Panc1 (cell line): ENCODE measurements around the gene KIF26A. TPM values are rescaled to one million over a fixed set of nuclear protein-coding genes. Genes with fewer than 3 reads are reported as not detected.

Experiments used
- ATAC-seq: fragments of 200-7000 bp; cut with Tn5 transposase; 2 replicates; pipeline ENCODE4 v1.9.1; 2020; ENCODE audit warnings: mild to moderate bottlenecking, moderate library complexity
- BruUV-seq: library from RNA; stranded (reverse); fragments of 400-500 nt; replicated peaks from 2 replicates; lab custom pipeline; 2021; lab: Mats Ljungman, UMichigan
- CTCF ChIA-PET: fragments of 300-600 bp; sonication (Branson Sonifier 250); formaldehyde crosslinking; loops from one replicate; lab custom pipeline; 2022; ENCODE audit warnings: antibody characterized with exemption; lab: Charles Lee
- POLR2A ChIA-PET: fragments of 300-600 bp; sonication (Branson Sonifier 250); formaldehyde crosslinking; loops from one replicate; lab custom pipeline; 2022; ENCODE audit warnings: antibody characterized with exemption; lab: Charles Lee
- DNase-seq: peaks from one replicate; pipeline ENCODE4 v3.0.0-alpha.2; 2010; ENCODE audit warnings: low read depth, low spot score
- H3K27ac ChIP-seq: 2 replicates; pipeline ENCODE4 v1.5.1; 2011; ENCODE audit warnings: mild to moderate bottlenecking, low read length, inconsistent platforms
- H3K27me3 ChIP-seq: fragments of 200-500 bp; sonication (Bioruptor generic); 2 replicates; pipeline ENCODE4 v1.6.0; 2014; ENCODE audit warnings: low read length, inconsistent platforms; ENCODE audit not compliant: control insufficient read depth, insufficient read depth
- H3K36me3 ChIP-seq: fragments of 200-500 bp; sonication (Bioruptor generic); 2 replicates; pipeline ENCODE4 v1.5.1; 2014; ENCODE audit warnings: inconsistent platforms, mild to moderate bottlenecking, low read length, moderate library complexity; ENCODE audit not compliant: control insufficient read depth, insufficient read depth
- H3K4me1 ChIP-seq: 2 replicates; pipeline ENCODE4 v1.5.1; 2011; ENCODE audit warnings: inconsistent platforms, mild to moderate bottlenecking, low read length, moderate library complexity; ENCODE audit not compliant: control insufficient read depth, insufficient read depth
- H3K4me3 ChIP-seq, 2 experiments: 2 replicates each; pipeline ENCODE4 v1.5.1; 2011 to 2012; ENCODE audit warnings: low read depth in 2 of 2, low read length in 2 of 2, mild to moderate bottlenecking in 2 of 2, inconsistent platforms in 1 of 2, moderate library complexity in 1 of 2
- H3K9me3 ChIP-seq: fragments of 200-500 bp; sonication (Bioruptor generic); 2 replicates; pipeline ENCODE4 v1.5.1; 2014; ENCODE audit warnings: low read depth, mild to moderate bottlenecking, inconsistent platforms, low read length, moderate library complexity; ENCODE audit not compliant: control insufficient read depth, insufficient read depth
- POLR2AphosphoS5 ChIP-seq: IDR thresholded peaks from 2 replicates; pipeline ENCODE4 v1.6.1; 2012; ENCODE audit warnings: mild to moderate bottlenecking, low read depth, low read length, moderate library complexity
- SIN3A ChIP-seq: IDR thresholded peaks from 2 replicates; pipeline ENCODE4 v1.6.1; 2012; ENCODE audit warnings: low read depth, mild to moderate bottlenecking, low read length, moderate library complexity, borderline replicate concordance; ENCODE audit not compliant: insufficient read depth
- TCF7L2 ChIP-seq: IDR thresholded peaks from 2 replicates; pipeline ENCODE4 v1.6.1; 2011; ENCODE audit warnings: mild to moderate bottlenecking, low read depth, low read length, inconsistent platforms
- in situ Hi-C: cut with HindIII; loops from 2 replicates; pipeline ENCODE4 v1.10.0; 2016; ENCODE audit warnings: low sequenced_read_pairs, low pct_unique_long_range_greater_than_20kb
- intact Hi-C: fragments of 100-400 bp; cut with micrococcal nuclease; formaldehyde crosslinking; loops from one replicate; pipeline ENCODE4 v1.10.0; 2022; ENCODE audit not compliant: unreplicated experiment
- total RNA-seq: library from RNA; stranded (reverse); gene quantifications from one replicate; pipeline ENCODE4 v1.2.1, GENCODE V29; 2021; ENCODE audit not compliant: unreplicated experiment
- TF ChIP-seq, protein P1 (sequence below): fragments of 450-650 bp; IDR thresholded peaks from 2 replicates; pipeline ENCODE4 v1.5.1; 2017; ENCODE audit warnings: mild to moderate bottlenecking
- TF ChIP-seq, protein P2 (sequence below), 2 experiments: IDR thresholded peaks; 2 replicates each; pipeline ENCODE4 v1.6.1; 2011 to 2012; ENCODE audit warnings: low read depth in 2 of 2, control low read depth in 1 of 2, low read length in 1 of 2, mild to moderate bottlenecking in 1 of 2, moderate library complexity in 1 of 2; ENCODE audit not compliant: insufficient read depth in 1 of 2

Gene KIF26A
- total RNA-seq, 1 experiment from 2014 or later: 4.4 TPM

DNA sequence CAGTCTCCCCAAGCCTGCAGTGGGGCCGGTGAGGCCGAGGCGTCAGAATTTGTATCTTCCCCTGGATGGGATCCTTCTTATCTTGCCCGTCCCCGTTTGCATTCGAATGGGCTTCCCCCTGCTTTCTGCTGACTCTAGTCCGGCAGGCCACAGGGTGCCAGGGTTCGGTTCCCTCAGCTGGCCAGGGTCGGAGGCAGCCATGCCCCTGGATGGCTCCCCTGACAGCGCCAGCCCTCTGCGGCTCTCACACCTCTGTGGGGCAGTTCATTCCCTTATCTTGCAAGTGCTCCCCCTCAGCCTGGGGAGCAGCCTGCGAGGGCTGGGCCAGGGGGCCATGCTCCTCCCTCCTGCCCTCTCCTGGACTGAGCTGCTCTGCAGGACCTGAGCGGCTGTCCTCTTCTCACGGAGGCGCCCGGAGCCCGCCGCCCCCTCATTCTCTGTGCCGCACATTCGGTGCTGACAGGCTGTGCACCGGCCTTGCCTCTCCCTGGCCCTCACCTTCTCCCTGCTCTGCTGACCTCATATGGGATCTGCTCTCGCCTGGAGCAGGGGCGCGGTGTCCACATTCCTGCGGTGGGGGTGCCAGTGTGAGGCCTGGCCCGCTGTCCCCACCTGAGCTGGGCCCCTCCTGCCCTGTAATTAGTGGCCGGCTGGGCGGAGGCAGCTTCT is 32.8 kb downstream of the KIF26A start:
- no peak overlapping the region for H3K4me3 ChIP-seq
- POLR2A ChIA-PET: no interaction called here
- DNase-seq (no peak), ATAC-seq (no peak)
- TF ChIP-seq, protein P1, sequence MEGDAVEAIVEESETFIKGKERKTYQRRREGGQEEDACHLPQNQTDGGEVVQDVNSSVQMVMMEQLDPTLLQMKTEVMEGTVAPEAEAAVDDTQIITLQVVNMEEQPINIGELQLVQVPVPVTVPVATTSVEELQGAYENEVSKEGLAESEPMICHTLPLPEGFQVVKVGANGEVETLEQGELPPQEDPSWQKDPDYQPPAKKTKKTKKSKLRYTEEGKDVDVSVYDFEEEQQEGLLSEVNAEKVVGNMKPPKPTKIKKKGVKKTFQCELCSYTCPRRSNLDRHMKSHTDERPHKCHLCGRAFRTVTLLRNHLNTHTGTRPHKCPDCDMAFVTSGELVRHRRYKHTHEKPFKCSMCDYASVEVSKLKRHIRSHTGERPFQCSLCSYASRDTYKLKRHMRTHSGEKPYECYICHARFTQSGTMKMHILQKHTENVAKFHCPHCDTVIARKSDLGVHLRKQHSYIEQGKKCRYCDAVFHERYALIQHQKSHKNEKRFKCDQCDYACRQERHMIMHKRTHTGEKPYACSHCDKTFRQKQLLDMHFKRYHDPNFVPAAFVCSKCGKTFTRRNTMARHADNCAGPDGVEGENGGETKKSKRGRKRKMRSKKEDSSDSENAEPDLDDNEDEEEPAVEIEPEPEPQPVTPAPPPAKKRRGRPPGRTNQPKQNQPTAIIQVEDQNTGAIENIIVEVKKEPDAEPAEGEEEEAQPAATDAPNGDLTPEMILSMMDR: no peak
- TF ChIP-seq SIN3A (no peak), POLR2AphosphoS5 (no peak)
- CTCF ChIA-PET: no interaction called here
- in situ Hi-C loops: no loop called here
- no peaks in the 10 kb centered on the region for H3K36me3 ChIP-seq
- H3K27me3 ChIP-seq: no peaks in the 10 kb centered on the region
- H3K27ac ChIP-seq: no peak overlapping the region
- BruUV-seq: no TSS peak
- no peaks in the 10 kb centered on the region for H3K9me3 ChIP-seq
- intact Hi-C loops: no loop called here
- no peaks in the 10 kb centered on the region for H3K4me1 ChIP-seq

DNA sequence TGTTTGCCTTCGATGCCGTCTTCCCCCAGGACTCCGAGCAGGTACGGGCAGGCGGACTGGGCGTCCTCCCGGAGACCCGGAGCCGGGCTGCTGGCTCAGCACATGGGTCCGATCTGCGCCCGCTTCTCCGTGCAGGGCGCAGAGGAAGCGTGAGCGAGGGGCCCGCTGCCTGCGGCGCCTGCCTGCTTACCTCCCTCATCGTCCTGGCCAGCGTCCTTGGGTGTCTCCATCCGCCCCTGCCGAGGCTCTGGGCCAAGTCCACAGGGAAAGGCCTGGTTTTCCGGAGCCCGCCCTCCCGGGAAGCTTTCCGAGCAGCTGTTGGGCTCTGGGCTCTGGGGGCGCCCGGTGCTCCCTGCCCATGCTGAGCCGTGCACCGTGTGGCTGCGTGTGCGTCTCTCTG is 33.5 kb downstream of the KIF26A start:
- TF ChIP-seq SIN3A (no peak), TCF7L2 (no peak), POLR2AphosphoS5 (no peak)
- TF ChIP-seq, protein P2, sequence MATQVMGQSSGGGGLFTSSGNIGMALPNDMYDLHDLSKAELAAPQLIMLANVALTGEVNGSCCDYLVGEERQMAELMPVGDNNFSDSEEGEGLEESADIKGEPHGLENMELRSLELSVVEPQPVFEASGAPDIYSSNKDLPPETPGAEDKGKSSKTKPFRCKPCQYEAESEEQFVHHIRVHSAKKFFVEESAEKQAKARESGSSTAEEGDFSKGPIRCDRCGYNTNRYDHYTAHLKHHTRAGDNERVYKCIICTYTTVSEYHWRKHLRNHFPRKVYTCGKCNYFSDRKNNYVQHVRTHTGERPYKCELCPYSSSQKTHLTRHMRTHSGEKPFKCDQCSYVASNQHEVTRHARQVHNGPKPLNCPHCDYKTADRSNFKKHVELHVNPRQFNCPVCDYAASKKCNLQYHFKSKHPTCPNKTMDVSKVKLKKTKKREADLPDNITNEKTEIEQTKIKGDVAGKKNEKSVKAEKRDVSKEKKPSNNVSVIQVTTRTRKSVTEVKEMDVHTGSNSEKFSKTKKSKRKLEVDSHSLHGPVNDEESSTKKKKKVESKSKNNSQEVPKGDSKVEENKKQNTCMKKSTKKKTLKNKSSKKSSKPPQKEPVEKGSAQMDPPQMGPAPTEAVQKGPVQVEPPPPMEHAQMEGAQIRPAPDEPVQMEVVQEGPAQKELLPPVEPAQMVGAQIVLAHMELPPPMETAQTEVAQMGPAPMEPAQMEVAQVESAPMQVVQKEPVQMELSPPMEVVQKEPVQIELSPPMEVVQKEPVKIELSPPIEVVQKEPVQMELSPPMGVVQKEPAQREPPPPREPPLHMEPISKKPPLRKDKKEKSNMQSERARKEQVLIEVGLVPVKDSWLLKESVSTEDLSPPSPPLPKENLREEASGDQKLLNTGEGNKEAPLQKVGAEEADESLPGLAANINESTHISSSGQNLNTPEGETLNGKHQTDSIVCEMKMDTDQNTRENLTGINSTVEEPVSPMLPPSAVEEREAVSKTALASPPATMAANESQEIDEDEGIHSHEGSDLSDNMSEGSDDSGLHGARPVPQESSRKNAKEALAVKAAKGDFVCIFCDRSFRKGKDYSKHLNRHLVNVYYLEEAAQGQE (IDR thresholded peaks at IDR 0.05; ENCODE audit: insufficient read depth in 1 of 2, low read depth in 2 of 2, low read length in 1 of 2): no peak
- TF ChIP-seq, protein P1: no peak
- intact Hi-C loops (no loop called here), in situ Hi-C loops (no loop called here)
- no peaks in the 10 kb centered on the region for H3K4me1 ChIP-seq
- no peak overlapping the region for H3K27ac ChIP-seq
- no peaks in the 10 kb centered on the region for H3K27me3 ChIP-seq
- ATAC-seq (no peak), DNase-seq (no peak)
- ChIA-PET POLR2A (no interaction called here), CTCF (no interaction called here)
- H3K4me3 ChIP-seq: no peak overlapping the region
- H3K9me3 ChIP-seq: no peaks in the 10 kb centered on the region
- BruUV-seq: no TSS peak
- H3K36me3 ChIP-seq: no peaks in the 10 kb centered on the region
